ENCODE measurements around the gene ZDHHC11B. TPM values are rescaled to one million over a fixed set of nuclear protein-coding genes. Genes with fewer than 3 reads are reported as not detected.
A peak's percentile ranks its signal among the peaks of the same experiment; 100 is the strongest.
"Not testable (repeated sequence)": the region's sequence is repeated elsewhere in the genome, so short reads cannot be mapped to it uniquely, and the experiment has no call there.

Gene ZDHHC11B
- total RNA-seq, 1 donor from 2014 or later: 13.4 TPM

DNA sequence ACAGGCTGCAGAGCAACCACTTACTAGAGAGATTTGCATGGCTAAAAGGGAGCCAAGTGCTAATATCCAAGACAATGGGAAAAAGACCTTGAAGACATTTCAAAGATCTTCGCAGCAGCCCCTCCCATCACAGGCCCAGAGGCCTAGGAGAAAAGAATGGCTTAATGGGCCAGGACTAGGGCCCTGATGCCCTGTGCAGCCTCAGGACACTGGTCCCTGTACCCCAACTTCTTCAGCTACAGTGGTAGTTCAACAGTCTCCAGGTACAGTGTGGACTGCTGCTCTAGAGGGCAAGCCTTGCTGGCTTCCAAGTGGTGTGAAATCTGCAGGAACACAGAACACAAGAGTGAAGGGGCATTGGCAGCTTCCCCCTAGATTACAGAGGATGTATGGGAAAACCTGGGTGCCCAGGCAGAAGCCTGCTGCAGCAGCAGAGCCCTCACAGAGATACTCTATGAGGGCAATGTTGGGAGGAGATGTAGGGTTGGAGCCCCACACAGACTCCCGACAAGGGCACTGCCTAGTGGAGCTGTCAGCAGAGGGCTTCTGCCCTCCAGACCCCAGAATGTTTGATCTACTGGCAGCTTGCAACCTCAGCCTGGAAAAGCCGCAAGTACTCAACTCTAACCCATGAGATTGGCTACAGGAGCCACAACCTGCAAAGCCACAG lies 75.5 kb downstream of the ZDHHC11B start:
- H3K36me3 ChIP-seq; H3K27me3 ChIP-seq (ENCODE audit: low read depth); DNase-seq; intact Hi-C loops (cut with micrococcal nuclease); H3K4me3 ChIP-seq; H3K9me3 ChIP-seq (replicated peaks); H3K27ac ChIP-seq (replicated peaks); H3K4me1 ChIP-seq: not testable (repeated sequence)

DNA sequence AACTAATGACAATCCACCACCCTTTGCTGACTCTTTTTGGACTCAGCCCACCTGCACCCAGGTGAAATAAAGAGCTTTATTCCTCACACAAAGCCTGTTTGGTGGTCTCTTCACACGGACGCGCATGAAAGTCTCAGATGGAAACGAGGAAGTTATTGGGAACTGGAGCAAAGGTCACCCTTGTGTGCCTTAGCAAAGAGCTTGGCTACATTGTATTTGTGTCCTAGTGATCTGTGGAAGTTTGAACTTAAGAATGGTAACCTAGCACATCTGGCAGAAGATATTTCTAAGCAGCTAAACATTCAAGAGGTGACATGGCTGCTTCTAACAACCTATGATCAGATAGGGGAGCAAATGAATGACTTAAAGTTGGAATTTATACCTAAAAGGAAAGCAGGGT lies 76.2 kb downstream of the ZDHHC11B start:
- H3K9me3 ChIP-seq (replicated peaks); H3K36me3 ChIP-seq; H3K4me3 ChIP-seq; DNase-seq; H3K27ac ChIP-seq (replicated peaks); H3K27me3 ChIP-seq (ENCODE audit: low read depth); H3K4me1 ChIP-seq; intact Hi-C loops (cut with micrococcal nuclease): not testable (repeated sequence)

DNA sequence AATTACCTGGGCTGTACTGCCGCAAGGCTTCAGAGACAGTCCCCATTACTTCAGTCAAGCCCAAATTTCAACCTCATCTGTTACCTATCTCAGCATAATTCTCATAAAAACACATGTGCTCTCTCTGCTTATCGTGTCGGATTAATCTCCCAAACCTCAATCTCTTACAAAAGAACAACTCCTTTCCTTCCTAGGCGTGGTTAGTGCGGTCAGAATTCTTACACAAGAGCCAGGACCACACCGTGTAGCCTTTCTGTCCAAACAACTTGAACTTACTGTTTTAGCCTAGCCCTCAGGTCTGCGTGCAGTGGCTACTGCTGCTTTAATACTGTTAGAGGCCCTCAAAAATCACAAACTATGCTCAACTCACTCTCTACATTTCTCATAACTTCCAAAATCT lies 78.4 kb downstream of the ZDHHC11B start:
- H3K4me3 ChIP-seq; H3K9me3 ChIP-seq (replicated peaks); H3K4me1 ChIP-seq; H3K36me3 ChIP-seq; DNase-seq; H3K27ac ChIP-seq (replicated peaks); H3K27me3 ChIP-seq (ENCODE audit: low read depth); intact Hi-C loops (cut with micrococcal nuclease): not testable (repeated sequence)

DNA sequence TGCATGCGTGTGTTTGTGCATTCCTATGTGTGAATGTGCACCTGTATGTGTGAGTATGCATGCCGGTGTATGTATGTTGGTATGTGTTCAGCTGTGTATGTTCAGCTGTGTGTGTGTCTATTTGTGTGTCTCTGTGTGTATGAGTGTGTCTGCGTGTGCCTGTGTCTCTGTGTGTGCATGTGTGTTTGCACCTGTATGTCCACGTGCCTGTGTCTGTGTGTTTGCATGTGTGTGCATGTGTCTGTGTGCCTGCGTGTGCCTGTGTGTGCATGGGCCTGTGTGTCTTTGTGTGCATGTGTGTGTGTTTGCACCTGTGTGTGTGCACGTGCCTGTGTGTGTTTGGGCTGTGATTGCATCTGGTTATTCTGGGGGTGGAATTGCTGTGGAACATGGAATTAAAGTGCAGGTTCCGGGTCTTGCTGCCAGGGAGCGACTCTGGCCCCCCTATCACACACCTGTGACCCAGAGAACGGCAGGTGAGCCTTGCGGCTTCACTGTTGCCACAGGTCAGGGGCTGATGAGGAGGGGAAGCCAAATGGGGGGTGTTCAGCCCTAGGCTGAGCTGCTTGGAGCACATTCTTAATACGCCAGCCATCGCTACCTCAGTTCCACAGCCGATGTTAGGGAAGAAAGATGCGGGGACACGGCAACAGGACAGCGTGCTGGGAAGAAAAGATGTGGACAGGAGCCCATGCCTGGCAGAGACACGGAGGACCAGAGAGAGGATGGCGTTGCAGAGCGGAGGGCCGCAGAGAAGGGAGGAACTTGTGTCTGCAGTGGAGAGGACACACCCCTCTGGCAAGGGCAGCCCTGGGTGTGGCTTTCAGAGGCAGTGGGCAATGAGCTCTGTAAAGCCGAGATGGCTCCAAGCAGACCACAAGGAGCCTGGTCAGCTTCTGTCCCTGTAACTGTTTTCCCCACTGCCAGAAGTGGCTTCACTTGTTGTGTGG lies 87.5 kb downstream of the ZDHHC11B start:
- intact Hi-C loops (cut with micrococcal nuclease); H3K36me3 ChIP-seq; H3K27ac ChIP-seq (replicated peaks): not testable (repeated sequence)

DNA sequence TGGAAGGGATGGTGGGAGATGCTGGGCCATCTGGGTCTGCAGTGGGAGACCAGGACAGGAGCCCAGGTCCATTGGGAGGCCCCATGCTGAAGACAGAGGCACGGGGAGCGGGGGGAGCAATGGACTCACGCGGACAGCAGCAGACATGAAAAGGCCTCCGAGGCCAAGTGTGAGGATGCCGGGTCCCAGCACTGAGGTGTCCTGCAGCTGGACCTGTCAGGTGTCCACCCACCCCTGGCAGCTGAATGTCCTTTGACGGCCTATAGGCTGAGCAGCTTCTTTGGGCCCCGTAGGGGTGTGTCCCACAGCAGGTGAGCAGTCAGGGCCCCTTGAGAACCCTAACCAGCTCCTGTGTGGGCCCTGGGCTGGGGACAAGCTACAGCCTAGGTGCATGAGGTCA lies 88.3 kb downstream of the ZDHHC11B start:
- intact Hi-C loops (cut with micrococcal nuclease); DNase-seq; H3K4me3 ChIP-seq; H3K36me3 ChIP-seq; H3K27ac ChIP-seq (replicated peaks); H3K4me1 ChIP-seq; H3K27me3 ChIP-seq (ENCODE audit: low read depth): not testable (repeated sequence)
- H3K9me3 ChIP-seq (replicated peaks): peaks cover 18% of the 10 kb centered on the region

More for the DNA sequence above, 87.5 kb downstream of the ZDHHC11B start:
- not testable (repeated sequence) for H3K4me1 ChIP-seq; DNase-seq; H3K4me3 ChIP-seq; H3K27me3 ChIP-seq (ENCODE audit: low read depth)
- H3K9me3 ChIP-seq (replicated peaks): peaks cover 18% of the 10 kb centered on the region

DNA sequence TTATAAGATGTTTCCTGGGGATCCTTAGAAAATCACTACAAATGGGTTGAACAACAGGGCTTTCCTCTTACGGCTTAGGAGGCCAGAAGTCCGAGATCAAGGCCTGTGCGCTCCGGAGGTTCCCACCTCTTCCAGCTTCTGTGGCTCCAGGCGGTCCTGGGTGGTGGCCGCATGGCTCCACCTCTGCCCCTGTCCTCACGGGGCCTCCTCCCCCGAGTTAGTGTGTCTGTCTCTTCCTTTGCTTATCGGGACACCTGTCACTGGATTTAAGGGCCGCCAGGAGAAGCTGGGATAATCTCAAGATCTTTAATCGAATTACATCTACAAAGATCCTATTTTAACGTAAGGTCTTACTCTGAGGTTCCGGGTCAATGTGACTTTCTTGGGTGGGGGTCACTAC lies 89.1 kb downstream of the ZDHHC11B start:
- H3K27me3 ChIP-seq (ENCODE audit: low read depth); H3K27ac ChIP-seq (replicated peaks); H3K36me3 ChIP-seq; H3K4me3 ChIP-seq; intact Hi-C loops (cut with micrococcal nuclease); H3K4me1 ChIP-seq; DNase-seq: not testable (repeated sequence)
- peaks cover 18% of the 10 kb centered on the region for H3K9me3 ChIP-seq (replicated peaks)

DNA sequence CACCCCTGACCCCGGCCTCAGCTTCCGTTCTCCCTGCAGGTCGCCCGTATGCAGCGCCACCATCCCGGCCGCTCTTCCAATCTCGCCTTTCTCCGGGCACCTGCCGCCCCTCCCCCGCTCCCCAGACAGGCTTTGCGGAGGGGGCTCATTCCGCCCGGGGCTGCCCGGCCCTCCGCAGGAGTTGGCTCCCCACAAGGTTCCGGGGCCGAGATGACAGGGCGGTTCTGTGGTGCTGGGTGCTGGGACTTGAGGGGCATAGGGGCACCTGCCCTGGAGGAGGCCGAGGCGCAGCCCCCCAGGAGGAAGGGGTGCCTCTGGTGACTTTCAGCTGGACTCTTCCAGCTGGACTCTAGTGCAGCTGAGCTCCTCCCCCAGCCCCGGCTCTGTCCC lies 90.5 kb downstream of the ZDHHC11B start:
- H3K36me3 ChIP-seq; H3K9me3 ChIP-seq (replicated peaks); H3K27me3 ChIP-seq (ENCODE audit: low read depth); intact Hi-C loops (cut with micrococcal nuclease); DNase-seq; H3K4me1 ChIP-seq: not testable (repeated sequence)
- Histone ChIP-seq H3K27ac (replicated peaks) (peak overlapping the region; percentile 87), H3K4me3 (peak overlapping the region; percentile 75)

DNA sequence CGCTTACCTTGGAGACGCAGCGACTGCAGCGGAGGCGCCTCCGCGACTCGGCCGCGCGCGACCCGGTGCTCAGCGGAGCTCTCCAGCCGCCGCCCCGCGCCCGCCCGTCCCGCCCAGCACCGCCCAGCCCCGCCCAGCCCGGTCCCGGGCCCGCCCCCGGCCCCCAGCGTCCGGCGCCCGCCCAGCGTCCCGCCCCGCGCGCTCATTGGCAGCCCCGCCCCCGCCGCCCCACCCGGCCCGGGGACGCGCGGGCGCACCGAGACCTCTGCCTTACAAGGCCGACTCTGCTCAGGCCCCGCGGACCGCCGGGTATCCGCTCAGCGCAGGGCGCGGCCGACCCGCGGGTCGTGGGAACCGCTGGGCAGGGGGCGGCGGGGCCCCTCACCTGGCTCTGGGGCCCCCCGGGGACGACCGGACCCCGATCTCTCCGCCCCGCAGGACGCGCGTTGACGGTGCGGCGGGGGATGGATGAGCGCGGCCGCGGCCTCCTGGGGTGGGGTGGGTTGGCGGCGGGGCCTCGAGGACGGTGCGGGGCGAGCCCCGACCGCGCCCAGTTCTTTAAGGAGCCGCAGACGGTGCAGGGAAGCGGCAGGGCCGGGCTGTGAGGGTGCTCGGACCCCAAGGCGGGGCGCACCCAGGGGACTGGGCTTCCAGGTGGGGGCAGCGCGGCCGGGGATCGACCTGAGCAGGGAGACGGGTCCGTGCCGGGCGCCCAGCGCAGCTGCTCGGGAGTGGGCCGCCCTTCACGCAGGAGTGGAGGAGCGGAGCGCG lies 91.1 kb downstream of the ZDHHC11B start, which contains the start of gene TPPP:
Gene TPPP (minus strand): TSS at position 82 of the 771 bp plus-strand sequence. CDS start 15,292 bp downstream, outside the sequence.
- peak; percentile 91 for DNase-seq
- intact Hi-C loops (cut with micrococcal nuclease); H3K9me3 ChIP-seq (replicated peaks); H3K27me3 ChIP-seq (ENCODE audit: low read depth); H3K36me3 ChIP-seq; H3K4me1 ChIP-seq: not testable (repeated sequence)
- Histone ChIP-seq H3K4me3 (peak within 1 kb of the TSS; percentile 75), H3K27ac (replicated peaks) (peak within 1 kb of the TSS; percentile 87)

DNA sequence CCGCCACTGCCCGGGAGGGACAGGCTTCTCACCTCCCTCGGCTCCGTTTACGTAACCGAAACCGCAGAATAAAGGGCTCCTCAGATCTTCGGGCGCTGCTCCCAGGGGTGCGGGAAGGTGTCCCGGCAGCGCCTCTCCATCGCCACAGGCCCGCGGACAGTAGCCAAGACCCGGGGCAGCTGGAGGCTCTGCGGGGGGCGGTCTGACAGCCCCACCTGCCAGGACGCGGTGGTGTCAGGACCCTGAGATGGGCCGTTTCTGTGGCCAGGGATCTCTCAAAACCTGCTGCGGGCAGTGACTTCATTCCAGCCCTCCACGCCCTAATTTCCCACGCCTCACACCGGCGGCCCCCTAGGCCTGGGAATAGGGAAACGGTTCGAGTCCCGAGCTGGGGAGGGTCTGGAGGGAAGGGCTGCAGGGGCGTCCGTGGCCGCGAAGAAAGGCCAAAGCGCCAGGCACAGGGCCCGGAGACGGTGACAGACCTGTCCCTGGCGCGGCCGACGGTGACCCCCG lies 91.9 kb downstream of the ZDHHC11B start:
- H3K4me1 ChIP-seq; intact Hi-C loops (cut with micrococcal nuclease); H3K27me3 ChIP-seq (ENCODE audit: low read depth); H3K36me3 ChIP-seq; H3K9me3 ChIP-seq (replicated peaks); DNase-seq: not testable (repeated sequence)
- Histone ChIP-seq H3K4me3 (peak overlapping the region; percentile 75), H3K27ac (replicated peaks) (peak overlapping the region; percentile 87)
